BLaER1 (cell line): ENCODE results near the gene BST1.
"Not testable (repeated sequence)": the region's sequence is repeated elsewhere in the genome, so short reads cannot be mapped to it uniquely, and the experiment has no call there.

Source experiments
- H3K27ac ChIP-seq: shearing (Covaris generic); formaldehyde crosslinking; 2 replicates; pipeline ENCODE4 v1.8.1; 2022
- H3K27me3 ChIP-seq: shearing (Covaris generic); formaldehyde crosslinking; 2 replicates; pipeline ENCODE4 v1.8.1; 2022
- H3K36me3 ChIP-seq: shearing (Covaris generic); formaldehyde crosslinking; 2 replicates; pipeline ENCODE4 v1.8.1; 2022
- H3K4me1 ChIP-seq: shearing (Covaris generic); formaldehyde crosslinking; 2 replicates; pipeline ENCODE4 v1.8.1; 2022
- H3K4me2 ChIP-seq: shearing (Covaris generic); formaldehyde crosslinking; 2 replicates; pipeline ENCODE4 v1.8.1; 2022
- H3K4me3 ChIP-seq: shearing (Covaris generic); formaldehyde crosslinking; 2 replicates; pipeline ENCODE4 v1.8.1; 2022
- H3K9ac ChIP-seq: shearing (Covaris generic); formaldehyde crosslinking; 2 replicates; pipeline ENCODE4 v1.8.1; 2022
- H3K9me3 ChIP-seq: shearing (Covaris generic); formaldehyde crosslinking; 2 replicates; pipeline ENCODE4 v1.8.1; 2022
- H4K20me1 ChIP-seq: shearing (Covaris generic); formaldehyde crosslinking; 2 replicates; pipeline ENCODE4 v1.8.1; 2022
- Cebpa-rat ChIP-seq: shearing (Covaris generic); IDR thresholded peaks from 2 replicates; pipeline ENCODE4 v1.8.1; 2022

The BST1 gene

DNA sequence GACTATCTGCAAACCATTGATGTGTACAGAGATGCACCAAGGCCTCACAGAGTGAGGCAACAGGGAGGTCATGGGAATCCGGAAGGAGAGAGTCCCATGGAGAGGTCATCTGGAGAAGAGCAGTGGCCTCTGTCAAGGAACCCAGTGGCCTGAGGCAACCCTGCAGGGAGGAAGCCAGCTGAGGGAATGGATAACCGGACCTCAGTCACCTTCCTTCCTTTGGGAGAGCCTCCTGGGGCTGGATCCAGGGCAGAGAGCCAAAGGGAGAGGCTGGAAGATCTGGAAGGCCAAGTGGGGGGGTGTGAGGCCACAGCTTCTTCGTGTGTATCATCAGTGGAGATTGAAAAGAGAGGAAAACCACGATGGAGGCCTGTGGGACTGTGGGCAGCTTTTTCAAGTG, 50.9 kb downstream of the BST1 start:
- no peaks in the 10 kb centered on the region for H3K27me3 ChIP-seq
- no peaks in the 10 kb centered on the region for H3K36me3 ChIP-seq
- H3K9me3 ChIP-seq: peaks cover 8% of the 10 kb centered on the region; the same call in 1 of the 2 replicates
- H3K4me2 ChIP-seq: peak overlapping the region; percentile 88
- peak overlapping the region; percentile 61 for H3K4me3 ChIP-seq
- TF ChIP-seq Cebpa-rat: no peak
- H3K27ac ChIP-seq: peak overlapping the region; percentile 86
- peak overlapping the region; percentile 60 for H3K9ac ChIP-seq
- H4K20me1 ChIP-seq: no peaks in the 10 kb centered on the region
- peaks cover 47% of the 10 kb centered on the region for H3K4me1 ChIP-seq

DNA sequence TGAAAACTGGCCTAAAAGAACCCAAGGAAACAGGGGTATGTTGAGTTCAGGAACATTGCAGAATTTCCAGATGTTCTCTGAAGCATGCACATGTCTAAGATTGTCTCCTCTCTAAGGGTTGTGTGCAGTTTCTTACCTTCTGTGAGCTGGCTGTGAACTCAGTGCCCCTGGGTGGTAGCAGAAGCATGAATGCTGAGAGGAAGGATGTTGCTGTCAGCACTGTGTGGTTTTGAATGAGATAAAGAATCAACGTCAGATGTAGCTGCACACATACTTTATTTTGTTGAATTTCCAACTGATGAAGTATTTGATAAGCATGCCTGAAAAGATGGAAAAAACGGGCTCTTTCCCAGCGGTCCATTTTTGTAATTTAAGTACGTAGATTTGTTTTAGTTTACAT, 51.5 kb downstream of the BST1 start:
- Histone ChIP-seq H3K4me2 (peak overlapping the region; percentile 88), H3K27me3 (no peaks in the 10 kb centered on the region), H3K36me3 (no peaks in the 10 kb centered on the region), H3K4me3 (peak overlapping the region; percentile 61), H3K4me1 (peaks cover 47% of the 10 kb centered on the region), H3K9ac (peak overlapping the region; percentile 60), H3K9me3 (peaks cover 13% of the 10 kb centered on the region; the same call in 1 of the 2 replicates), H3K27ac (peak overlapping the region; percentile 86), H4K20me1 (no peaks in the 10 kb centered on the region)
- no peak for TF ChIP-seq Cebpa-rat

DNA sequence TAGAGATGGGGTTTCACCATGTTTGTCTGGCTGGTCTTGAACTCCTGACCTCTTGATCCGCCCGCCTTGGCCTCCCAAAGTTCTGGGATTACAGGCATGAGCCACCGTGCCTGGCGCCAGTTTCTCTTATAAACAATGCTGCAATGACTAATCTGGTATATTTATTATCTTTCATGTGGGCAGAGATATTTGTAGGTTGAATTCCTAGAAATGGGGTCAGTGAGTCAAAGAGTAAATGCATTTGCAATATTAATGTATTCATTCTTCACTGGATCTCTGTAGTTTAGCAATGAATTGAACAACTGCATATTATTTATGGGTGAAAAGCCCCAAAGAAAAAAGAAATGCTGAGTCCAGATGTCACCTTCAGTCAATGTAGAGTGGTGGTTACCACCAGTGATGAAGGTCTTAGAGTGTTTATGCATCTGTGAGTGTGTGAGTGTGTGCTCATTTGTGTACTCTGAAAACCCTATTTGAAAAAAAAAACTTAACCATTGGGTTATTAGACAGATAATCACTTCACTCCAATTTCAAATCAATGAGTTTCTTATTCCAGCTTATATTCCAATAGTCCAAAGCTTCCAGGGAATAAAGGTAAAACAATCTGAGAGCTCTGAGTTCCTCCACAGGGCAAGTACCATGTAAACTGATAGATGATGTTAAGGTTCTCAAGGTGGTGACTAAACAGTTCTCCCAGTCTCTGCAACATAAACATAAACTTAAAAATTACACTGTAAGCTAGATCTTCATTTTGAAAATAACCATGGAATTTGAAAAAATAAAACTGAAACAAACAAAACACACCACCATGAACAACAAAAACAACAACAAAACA, 52.7 kb downstream of the BST1 start:
- peak overlapping the region; percentile 88 for H3K4me2 ChIP-seq

GRCh38 chr4:15756361-15756861, 53.5 kb downstream of the BST1 start:
- Histone ChIP-seq H3K9me3 (peaks cover 19% of the 10 kb centered on the region; the same call in 1 of the 2 replicates), H3K36me3 (no peaks in the 10 kb centered on the region), H3K27me3 (no peaks in the 10 kb centered on the region), H3K27ac (peak overlapping the region; percentile 86), H3K4me3 (peak overlapping the region; percentile 61), H3K4me2 (peak overlapping the region; percentile 88), H3K9ac (peak overlapping the region; percentile 68), H3K4me1 (peaks cover 47% of the 10 kb centered on the region), H4K20me1 (no peaks in the 10 kb centered on the region)
- TF ChIP-seq Cebpa-rat: no peak

More for the DNA sequence above, 52.7 kb downstream of the BST1 start:
- H3K4me1 ChIP-seq: peaks cover 47% of the 10 kb centered on the region
- no peaks in the 10 kb centered on the region for H3K36me3 ChIP-seq
- H3K4me3 ChIP-seq: peak overlapping the region; percentile 61
- no peaks in the 10 kb centered on the region for H3K27me3 ChIP-seq
- peak overlapping the region; percentile 86 for H3K27ac ChIP-seq
- H3K9ac ChIP-seq: peak overlapping the region; percentile 68
- no peak for TF ChIP-seq Cebpa-rat
- peaks cover 19% of the 10 kb centered on the region; the same call in 1 of the 2 replicates for H3K9me3 ChIP-seq
- no peaks in the 10 kb centered on the region for H4K20me1 ChIP-seq

- Histone ChIP-seq H4K20me1 (no peaks in the 10 kb centered on the region), H3K4me1 (peaks cover 47% of the 10 kb centered on the region), H3K27me3 (no peaks in the 10 kb centered on the region), H3K27ac (peak overlapping the region; percentile 86), H3K9me3 (peaks cover 22% of the 10 kb centered on the region; the same call in 1 of the 2 replicates), H3K36me3 (no peaks in the 10 kb centered on the region), H3K4me2 (peak overlapping the region; percentile 88), H3K4me3 (peak overlapping the region; percentile 61), H3K9ac (peak overlapping the region; percentile 34)
- no peak for TF ChIP-seq Cebpa-rat
Measured at GRCh38 chr4:15757054-15757453, 54.2 kb downstream of the BST1 start.

DNA sequence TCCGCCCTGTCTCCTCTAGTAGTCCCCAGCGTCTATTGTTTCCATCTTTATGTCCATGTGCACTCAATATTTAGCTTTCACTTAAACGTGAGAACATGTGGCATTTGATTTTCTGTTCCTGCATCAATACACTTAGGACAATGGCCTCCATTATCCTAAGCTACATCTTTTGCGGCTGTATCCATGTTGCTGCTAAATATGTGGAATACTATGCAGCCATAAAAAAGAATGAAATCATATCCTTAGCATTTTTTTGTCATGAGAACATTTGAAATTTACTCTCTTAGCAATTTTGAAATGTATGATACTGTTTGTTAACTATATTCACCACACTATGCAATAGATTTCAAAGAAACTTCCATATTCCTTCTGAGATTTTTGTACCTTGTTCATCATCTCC, 55.4 kb downstream of the BST1 start:
- no peak overlapping the region for H3K27ac ChIP-seq
- H3K9me3 ChIP-seq: peaks cover 25% of the 10 kb centered on the region; the same call in 1 of the 2 replicates
- no peaks in the 10 kb centered on the region for H3K36me3 ChIP-seq
- H3K27me3 ChIP-seq: no peaks in the 10 kb centered on the region
- H3K4me1 ChIP-seq: peaks cover 43% of the 10 kb centered on the region
- H3K4me2 ChIP-seq: no peak overlapping the region
- no peak overlapping the region for H3K4me3 ChIP-seq
- H4K20me1 ChIP-seq: no peaks in the 10 kb centered on the region
- no peak for TF ChIP-seq Cebpa-rat
- no peak overlapping the region for H3K9ac ChIP-seq

- H3K27ac ChIP-seq, H3K9ac ChIP-seq, H3K4me2 ChIP-seq, H3K27me3 ChIP-seq, H3K4me3 ChIP-seq, H4K20me1 ChIP-seq, H3K36me3 ChIP-seq: not testable (repeated sequence)
- peaks cover 25% of the 10 kb centered on the region; the same call in 1 of the 2 replicates for H3K9me3 ChIP-seq
- peaks cover 44% of the 10 kb centered on the region for H3K4me1 ChIP-seq
Measured at GRCh38 chr4:15762460-15762859, 59.6 kb downstream of the BST1 start.

- peak overlapping the region; percentile 76 for H3K4me2 ChIP-seq
- TF ChIP-seq Cebpa-rat: no peak
Measured at GRCh38 chr4:15765391-15765790, 62.5 kb downstream of the BST1 start.

DNA sequence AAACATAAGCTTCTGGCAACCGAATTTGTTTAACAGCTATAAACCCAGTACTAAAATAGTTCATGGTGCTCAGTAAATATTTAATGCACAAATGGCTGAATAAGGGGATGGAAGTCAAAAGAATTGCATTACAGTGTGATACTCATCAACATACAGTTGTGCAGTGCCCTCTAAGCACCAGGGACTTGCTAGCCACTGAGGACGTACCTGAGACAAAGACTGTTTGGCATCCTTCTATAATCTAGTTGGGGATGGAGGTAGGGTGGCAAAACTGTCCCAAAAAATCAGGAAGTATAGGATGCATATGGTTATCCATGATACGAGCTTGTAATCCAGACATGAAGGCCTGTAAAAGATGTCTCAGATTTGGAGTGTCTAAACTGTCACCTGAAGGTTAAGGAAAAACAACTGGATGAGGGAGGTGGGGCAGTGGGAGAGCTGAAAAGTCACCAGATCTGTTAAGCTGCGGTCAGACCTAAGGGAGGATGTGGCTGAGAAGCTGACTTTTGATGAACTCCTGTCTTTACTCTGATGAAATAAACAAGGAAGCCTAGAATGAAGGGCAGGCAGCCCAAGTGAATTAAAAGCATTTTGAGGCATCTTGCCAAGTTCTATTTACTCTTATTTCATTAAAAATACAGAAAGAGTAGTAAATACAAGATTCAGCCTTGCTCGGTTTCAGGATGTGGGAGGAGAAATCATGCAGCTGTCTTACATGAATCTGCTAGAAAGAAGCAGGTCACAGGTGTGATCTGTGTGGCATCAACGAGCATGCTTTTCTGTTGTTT, 63.2 kb downstream of the BST1 start:
- Histone ChIP-seq H3K27me3 (no peaks in the 10 kb centered on the region), H3K4me1 (peaks cover 66% of the 10 kb centered on the region), H3K4me3 (peak overlapping the region; percentile 23; the same call in 1 of the 2 replicates), H3K9me3 (peaks cover 6% of the 10 kb centered on the region; the same call in 1 of the 2 replicates), H4K20me1 (no peaks in the 10 kb centered on the region), H3K9ac (peak overlapping the region; percentile 36), H3K36me3 (peaks cover 20% of the 10 kb centered on the region), H3K27ac (peak overlapping the region; percentile 85), H3K4me2 (peak overlapping the region; percentile 76)
- TF ChIP-seq Cebpa-rat: no peak

More at GRCh38 chr4:15765391-15765790, 62.5 kb downstream of the BST1 start:
- H3K36me3 ChIP-seq: peaks cover 13% of the 10 kb centered on the region
- no peak overlapping the region for H3K4me3 ChIP-seq
- no peaks in the 10 kb centered on the region for H3K27me3 ChIP-seq
- no peaks in the 10 kb centered on the region for H4K20me1 ChIP-seq
- peak overlapping the region; percentile 85 for H3K27ac ChIP-seq
- H3K4me1 ChIP-seq: peaks cover 61% of the 10 kb centered on the region
- H3K9ac ChIP-seq: peak overlapping the region; percentile 36; the same call in 1 of the 2 replicates
- H3K9me3 ChIP-seq: peaks cover 6% of the 10 kb centered on the region; the same call in 1 of the 2 replicates
